ENCODE results near the gene XIST.

- TF ChIP-seq, protein P1, sequence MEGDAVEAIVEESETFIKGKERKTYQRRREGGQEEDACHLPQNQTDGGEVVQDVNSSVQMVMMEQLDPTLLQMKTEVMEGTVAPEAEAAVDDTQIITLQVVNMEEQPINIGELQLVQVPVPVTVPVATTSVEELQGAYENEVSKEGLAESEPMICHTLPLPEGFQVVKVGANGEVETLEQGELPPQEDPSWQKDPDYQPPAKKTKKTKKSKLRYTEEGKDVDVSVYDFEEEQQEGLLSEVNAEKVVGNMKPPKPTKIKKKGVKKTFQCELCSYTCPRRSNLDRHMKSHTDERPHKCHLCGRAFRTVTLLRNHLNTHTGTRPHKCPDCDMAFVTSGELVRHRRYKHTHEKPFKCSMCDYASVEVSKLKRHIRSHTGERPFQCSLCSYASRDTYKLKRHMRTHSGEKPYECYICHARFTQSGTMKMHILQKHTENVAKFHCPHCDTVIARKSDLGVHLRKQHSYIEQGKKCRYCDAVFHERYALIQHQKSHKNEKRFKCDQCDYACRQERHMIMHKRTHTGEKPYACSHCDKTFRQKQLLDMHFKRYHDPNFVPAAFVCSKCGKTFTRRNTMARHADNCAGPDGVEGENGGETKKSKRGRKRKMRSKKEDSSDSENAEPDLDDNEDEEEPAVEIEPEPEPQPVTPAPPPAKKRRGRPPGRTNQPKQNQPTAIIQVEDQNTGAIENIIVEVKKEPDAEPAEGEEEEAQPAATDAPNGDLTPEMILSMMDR (IDR thresholded peaks at IDR 0.05; ENCODE audit: low read length), result no peak
- TF ChIP-seq EZH2 (IDR thresholded peaks at IDR 0.05; ENCODE audit: borderline replicate concordance, low read length), result no peak
These were observed 25.2 kb upstream of the XIST start for GRCh38 chrX:73877687-73878086.

All from OCI-LY1 (cell line).